H1 (cell line): ENCODE measurements around the gene RMND1. TPM values are rescaled to one million over a fixed set of nuclear protein-coding genes. Genes with fewer than 3 reads are reported as not detected.

Source experiments
- CTCF ChIA-PET: fragments of 300-600 bp; sonication (Branson Sonifier 250); formaldehyde crosslinking; loops from one replicate; lab custom pipeline; 2021; ENCODE audit not compliant: partially characterized antibody; lab: Charles Lee
- POLR2A ChIA-PET: fragments of 300-600 bp; sonication (Branson Sonifier 250); formaldehyde crosslinking; loops from one replicate; lab custom pipeline; 2021; ENCODE audit warnings: inconsistent platforms; ENCODE audit not compliant: partially characterized antibody; lab: Charles Lee
- DNase-seq, 2 experiments: peaks; one replicate each; pipeline versions ENCODE4 v3.0.0 to v3.0.0-alpha.2; 2010 to 2022; ENCODE audit warnings: low spot score in 2 of 2, low read depth in 1 of 2, mixed read lengths in 1 of 2
- FAIRE-seq: peaks from 2 replicates; lab custom pipeline; 2011; peaks lifted over from hg19 to GRCh38; lab: Jason Lieb, UNC
- H2AFZ ChIP-seq: 2 replicates; pipeline ENCODE4 v1.8.1; 2012; ENCODE audit warnings: low read length, inconsistent platforms
- H2AK5ac ChIP-seq: 2 replicates; pipeline ENCODE4 v1.6.1; 2013; ENCODE audit warnings: low read depth, low read length
- H2BK120ac ChIP-seq: replicated peaks from 2 replicates; pipeline ENCODE3; 2013; ENCODE audit warnings: low read depth, low read length, inconsistent platforms
- H2BK12ac ChIP-seq: 2 replicates; pipeline ENCODE4 v1.6.1; 2013; ENCODE audit warnings: low read depth, low read length
- H2BK15ac ChIP-seq: 2 replicates; pipeline ENCODE4 v1.6.1; 2013; ENCODE audit warnings: low read length
- H2BK20ac ChIP-seq: 2 replicates; pipeline ENCODE4 v1.6.1; 2013; ENCODE audit warnings: low read length
- H2BK5ac ChIP-seq: 2 replicates; pipeline ENCODE4 v1.6.1; 2013; ENCODE audit warnings: low read depth, low read length
- H3K14ac ChIP-seq: 2 replicates; pipeline ENCODE4 v1.6.1; 2013; ENCODE audit warnings: inconsistent platforms; ENCODE audit not compliant: insufficient read length
- H3K18ac ChIP-seq: 2 replicates; pipeline ENCODE4 v1.6.1; 2013; ENCODE audit warnings: low read length; ENCODE audit errors: extremely low read depth
- H3K23ac ChIP-seq: 2 replicates; pipeline ENCODE4 v1.6.1; 2013; ENCODE audit warnings: inconsistent platforms; ENCODE audit not compliant: insufficient read length
- H3K23me2 ChIP-seq: 2 replicates; pipeline ENCODE4 v1.6.1; 2013; ENCODE audit warnings: low read depth, low read length
- H3K27ac ChIP-seq: 2 replicates; pipeline ENCODE4 v1.6.1; 2011; ENCODE audit warnings: low read depth, low read length, inconsistent platforms
- H3K27me3 ChIP-seq, 4 experiments: replicated peaks in 1 of 4; 1 replicate in 1 of 4; 2 replicates in 3 of 4; pipeline versions ENCODE4 v1.6.1 to v1.8.1; 2011 to 2013; ENCODE audit warnings: low read length in 3 of 4, mild to moderate bottlenecking in 3 of 4, inconsistent platforms in 2 of 4, mixed read lengths in 2 of 4, moderate library complexity in 1 of 4; ENCODE audit not compliant: control insufficient read depth in 3 of 4, insufficient read depth in 3 of 4; ENCODE audit errors: extremely low read depth in 1 of 4
- H3K36me3 ChIP-seq, 4 experiments: 2 replicates each; pipeline versions ENCODE4 v1.6.1 to v1.8.1; 2011 to 2013; ENCODE audit warnings: mild to moderate bottlenecking in 4 of 4, low read length in 3 of 4, moderate library complexity in 2 of 4, control low read depth in 1 of 4, inconsistent platforms in 1 of 4; ENCODE audit not compliant: insufficient read depth in 4 of 4, control insufficient read depth in 2 of 4
- H3K4ac ChIP-seq: replicated peaks from 2 replicates; pipeline ENCODE3; 2013; ENCODE audit warnings: low read length, low read depth, mixed read lengths, inconsistent platforms; ENCODE audit not compliant: insufficient read length
- H3K4me1 ChIP-seq, 4 experiments: replicated peaks in 1 of 4; 1 replicate in 1 of 4; 2 replicates in 3 of 4; pipeline versions ENCODE4 v1.6.1 to v1.8.1; 2011 to 2013; ENCODE audit warnings: low read length in 3 of 4, inconsistent platforms in 2 of 4, mixed read lengths in 1 of 4; ENCODE audit not compliant: insufficient read depth in 4 of 4, control insufficient read depth in 3 of 4
- H3K4me2 ChIP-seq, 2 experiments: 2 replicates each; pipeline versions ENCODE4 v1.6.1 to v1.8.1; 2011 to 2013; ENCODE audit warnings: low read depth in 2 of 2, low read length in 2 of 2, control low read depth in 1 of 2, inconsistent platforms in 1 of 2, mild to moderate bottlenecking in 1 of 2; ENCODE audit not compliant: insufficient read depth in 1 of 2
- H3K4me3 ChIP-seq, 4 experiments: fragments of 200-600, 300-600 bp in 1 of 4; sonication (generic), shearing (Covaris generic), sonication (Bioruptor Twin) in 1 of 4; 2 replicates each; pipeline versions ENCODE4 v1.5.1 to v1.8.1; 2011 to 2016; ENCODE audit warnings: low read length in 4 of 4, low read depth in 3 of 4, control low read depth in 2 of 4, inconsistent platforms in 2 of 4, mild to moderate bottlenecking in 2 of 4, mixed read lengths in 1 of 4, moderate library complexity in 1 of 4; ENCODE audit not compliant: insufficient read depth in 2 of 4; ENCODE audit errors: extremely low read depth in 1 of 4
- H3K56ac ChIP-seq: replicated peaks from 2 replicates; pipeline ENCODE3; 2013; ENCODE audit warnings: low read depth, mild to moderate bottlenecking, mixed read lengths, low read length, inconsistent platforms; ENCODE audit not compliant: insufficient read length
- H3K79me1 ChIP-seq: 2 replicates; pipeline ENCODE4 v1.6.1; 2013; ENCODE audit warnings: low read depth, low read length, control low read depth
- H3K79me2 ChIP-seq, 2 experiments: 2 replicates each; pipeline versions ENCODE4 v1.6.1 to v1.8.1; 2012 to 2013; ENCODE audit warnings: low read length in 2 of 2, mild to moderate bottlenecking in 2 of 2, inconsistent platforms in 1 of 2; ENCODE audit not compliant: insufficient read depth in 2 of 2, control insufficient read depth in 1 of 2
- H3K9ac ChIP-seq, 4 experiments: replicated peaks in 1 of 4; 1 replicate in 1 of 4; 2 replicates in 3 of 4; pipeline versions ENCODE4 v1.6.1 to v1.8.1; 2011 to 2013; ENCODE audit warnings: low read depth in 3 of 4, low read length in 3 of 4, control low read depth in 2 of 4, mild to moderate bottlenecking in 2 of 4, moderate library complexity in 2 of 4, inconsistent platforms in 1 of 4; ENCODE audit errors: extremely low read depth in 1 of 4
- H3K9me3 ChIP-seq, 2 experiments: 2 replicates each; pipeline versions ENCODE4 v1.6.1 to v1.8.1; 2012 to 2013; ENCODE audit warnings: mild to moderate bottlenecking in 2 of 2, moderate library complexity in 2 of 2, control low read depth in 1 of 2, inconsistent platforms in 1 of 2, low read depth in 1 of 2, low read length in 1 of 2, mixed read lengths in 1 of 2; ENCODE audit not compliant: insufficient read depth in 2 of 2
- H4K20me1 ChIP-seq, 2 experiments: replicated peaks in 1 of 2; 2 replicates each; pipeline versions ENCODE3 to v1.8.1; 2011 to 2013; ENCODE audit warnings: inconsistent platforms in 2 of 2, low read length in 2 of 2, mild to moderate bottlenecking in 1 of 2; ENCODE audit not compliant: insufficient read depth in 2 of 2, control insufficient read depth in 1 of 2
- H4K5ac ChIP-seq: 2 replicates; pipeline ENCODE4 v1.6.1; 2013; ENCODE audit warnings: low read length, low read depth, mixed read lengths, inconsistent platforms; ENCODE audit not compliant: insufficient read length
- H4K8ac ChIP-seq: 2 replicates; pipeline ENCODE4 v1.8.0; 2013; ENCODE audit warnings: mild to moderate bottlenecking, moderate library complexity, low read length, inconsistent platforms; ENCODE audit not compliant: insufficient read depth; ENCODE audit errors: extremely low read depth
- H4K91ac ChIP-seq: replicated peaks from 2 replicates; pipeline ENCODE3; 2013; ENCODE audit warnings: low read length, mixed read lengths, inconsistent platforms; ENCODE audit not compliant: insufficient read length
- CBX8 ChIP-seq: fragments of 300-800, 300-1000 bp; sonication (generic); IDR thresholded peaks from 2 replicates; pipeline ENCODE4 v1.7.1; 2016; ENCODE audit warnings: low read depth, low read length, borderline replicate concordance
- E2F6 ChIP-seq: IDR thresholded peaks from 2 replicates; pipeline ENCODE4 v1.6.1; 2012; ENCODE audit warnings: inconsistent platforms
- EP300 ChIP-seq, 2 experiments: IDR thresholded peaks; 1 replicate in 1 of 2; 2 replicates in 1 of 2; pipeline ENCODE4 v1.6.1; 2011 to 2012; ENCODE audit warnings: low read depth in 2 of 2, low read length in 2 of 2, mild to moderate bottlenecking in 2 of 2, borderline replicate concordance in 1 of 2, inconsistent platforms in 1 of 2, moderate library complexity in 1 of 2
- JUN ChIP-seq: IDR thresholded peaks from 2 replicates; pipeline ENCODE4 v1.6.1; 2011; ENCODE audit warnings: low read depth, mild to moderate bottlenecking, improper control_type of control experiment, low read length
- RXRA ChIP-seq: IDR thresholded peaks from 2 replicates; pipeline ENCODE4 v1.6.1; 2011; ENCODE audit warnings: low read depth, mild to moderate bottlenecking, low read length, moderate library complexity; ENCODE audit not compliant: insufficient read depth
- WGBS, 2 experiments: shearing (Covaris generic) in 1 of 2; methylation state at CpG; one replicate each; pipeline versions ENCODE4 v1.1.6 to v1.1.7; 2013 to 2015; ENCODE audit warnings: low lambda C conversion rate in 2 of 2, mixed read lengths in 2 of 2, inconsistent platforms in 1 of 2, low coverage in 1 of 2, missing lambda C conversion rate in 1 of 2; ENCODE audit not compliant: insufficient replicate concordance in 2 of 2, insufficient coverage in 1 of 2, insufficient read length in 1 of 2; ENCODE audit errors: extremely low coverage in 1 of 2, missing lambda C conversion rate in 1 of 2; 5-methylcytosine and 5-hydroxymethylcytosine counted together
- polyA plus RNA-seq, 7 experiments: library from polyadenylated mRNA; depleted of rRNA in 3 of 7; stranded (reverse) in 5 of 7; unstranded in 2 of 7; fragments of >200 nt in 5 of 7; fragments of 200-250 nt in 2 of 7; gene quantifications; 1 replicate in 5 of 7; 2 replicates in 1 of 7; 4 replicates in 1 of 7; pipeline versions ENCODE4 v1.2.1 to v1.2.3, GENCODE V29; 2011 to 2013; ENCODE audit warnings: missing spikeins in 2 of 7, mixed read lengths in 2 of 7
- total RNA-seq: library from RNA; stranded (reverse); fragmentation: NEBNext Ultra II Directional; extraction: Animal tissue kit (Norgen Biotek cat#: 25700); gene quantifications from 2 replicates; pipeline ENCODE4 v1.2.1, GENCODE V29; 2021

The RMND1 gene
- total and polyA plus RNA-seq, 2 of the 8 experiments (the other 6 are each of a cell fraction or from before 2014, with no cell fraction given) = 7.3 to 21.9 TPM

DNA sequence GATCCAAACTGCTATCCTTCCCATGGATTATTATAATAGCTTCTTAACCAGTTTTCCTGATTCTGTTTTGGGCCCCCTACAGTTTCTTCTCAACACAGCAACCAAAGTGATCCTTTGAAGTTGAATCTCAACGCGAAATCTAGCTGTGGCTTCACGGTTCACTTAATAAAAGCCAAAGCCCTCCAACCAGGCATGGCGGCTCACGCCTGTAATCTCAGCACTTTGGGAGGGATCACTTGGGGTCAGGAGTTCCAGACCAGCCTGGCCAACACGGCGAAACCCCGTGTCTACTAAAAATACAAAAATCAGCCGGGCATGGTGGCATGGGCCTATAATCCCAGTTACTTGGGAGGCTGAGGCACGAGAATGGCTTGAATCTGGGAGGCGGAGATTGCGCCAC is 3.3 kb downstream of the RMND1 start:
- H2BK12ac ChIP-seq = no peak overlapping the region
- H3K14ac ChIP-seq = no peak overlapping the region
- CTCF ChIA-PET = interaction anchor here (1.1 kb wide), 1 partner anchor 15 kb away, joined by 3 read pairs; no protein-coding TSS in a partner anchor
- peaks cover 0 to 3% of the 10 kb centered on the region in 2 experiments; a peak in 1 of 4 replicates for H3K9me3 ChIP-seq
- TF ChIP-seq E2F6 = no peak
- TF ChIP-seq CBX8 = no peak
- no peak for TF ChIP-seq JUN
- TF ChIP-seq EP300 (IDR thresholded peaks at IDR 0.05; ENCODE audit: borderline replicate concordance in 1 of 2, low read depth in 2 of 2, low read length in 2 of 2) = no peak
- TF ChIP-seq RXRA = no peak
- TF ChIP-seq, all 59 proteins: peak for 0
- H2BK15ac ChIP-seq = no peak overlapping the region
- no peak overlapping the region for H2BK5ac ChIP-seq
- H3K36me3 ChIP-seq = peaks cover 0 to 11% (median 5%) of the 10 kb centered on the region in 4 experiments; a peak in 6 of 8 replicates
- no peak overlapping the region for H2AK5ac ChIP-seq
- WGBS, 2 experiments = 96% methylated on average over 12 of the region's 12 CpGs; no CpG with 5 or more reads in 1 of the 2 experiments
- H2AFZ ChIP-seq = no peak overlapping the region
- no peak overlapping the region for H2BK20ac ChIP-seq
- H4K20me1 ChIP-seq = peaks cover 2 to 3% of the 10 kb centered on the region in 2 experiments
- POLR2A ChIA-PET = interaction anchor here (0.5 to 1.1 kb wide), 3 partner anchors 9 to 236 kb away, joined by 3 read pairs; no protein-coding TSS in a partner anchor
- no peaks in the 10 kb centered on the region; the same call in 1 of the 2 replicates for H3K23me2 ChIP-seq
- H4K8ac ChIP-seq = no peak overlapping the region
- H3K9ac ChIP-seq = no peak overlapping the region
- peaks cover 2% of the 10 kb centered on the region for H3K79me1 ChIP-seq
- FAIRE-seq (no peak), DNase-seq (no peak)
- H3K4ac ChIP-seq = no peak overlapping the region
- no peak overlapping the region for H3K56ac ChIP-seq
- no peak overlapping the region for H3K23ac ChIP-seq
- H3K4me1 ChIP-seq = no peaks in the 10 kb centered on the region; a peak in 1 of 7 replicates
- no peak overlapping the region for H3K18ac ChIP-seq
- no peaks in the 10 kb centered on the region for H3K27me3 ChIP-seq
- H4K91ac ChIP-seq = no peak overlapping the region
- no peak overlapping the region for H3K4me2 ChIP-seq
- no peak overlapping the region for H3K4me3 ChIP-seq
- no peak overlapping the region for H2BK120ac ChIP-seq
- H4K5ac ChIP-seq = no peak overlapping the region
- H3K79me2 ChIP-seq = peaks cover 12 to 68% of the 10 kb centered on the region in 2 experiments
- no peak overlapping the region for H3K27ac ChIP-seq
